Activated CD8-positive, alpha-beta memory T cell treated with anti-CD3 and anti-CD28 coated beads, Interleukin-2, amount 50 U/mL, for 1 hour (primary cell): ENCODE results near the gene RNASEH2B.

Source experiments
- DNase-seq: peaks from one replicate; pipeline ENCODE4 v3.0.0-alpha.2; 2020; ENCODE audit errors: extremely low read depth

Gene RNASEH2B

GRCh38 chr13:50940509-50940908 lies 30.9 kb downstream of the RNASEH2B start:
- no peak for DNase-seq

DNA sequence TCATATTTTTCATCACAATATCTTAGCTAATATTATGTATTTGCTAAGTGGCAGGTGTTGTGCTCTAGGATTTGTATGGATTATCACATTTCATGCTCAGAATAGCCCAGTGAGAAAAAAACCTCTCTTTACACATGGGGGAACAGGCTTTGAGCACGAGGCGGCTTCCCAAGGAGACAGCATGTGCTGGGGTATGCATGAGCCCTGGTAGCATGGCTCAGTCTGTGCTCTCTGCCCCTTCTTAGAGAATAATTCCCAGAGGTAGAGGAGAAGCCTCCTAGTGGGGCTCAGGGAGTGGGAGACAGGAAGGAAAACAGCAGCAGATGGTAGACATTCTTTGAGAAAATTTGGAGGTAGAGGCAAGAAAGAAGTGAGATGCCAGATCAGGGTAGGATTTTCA lies 31.6 kb downstream of the RNASEH2B start:
- DNase-seq = no peak

DNA sequence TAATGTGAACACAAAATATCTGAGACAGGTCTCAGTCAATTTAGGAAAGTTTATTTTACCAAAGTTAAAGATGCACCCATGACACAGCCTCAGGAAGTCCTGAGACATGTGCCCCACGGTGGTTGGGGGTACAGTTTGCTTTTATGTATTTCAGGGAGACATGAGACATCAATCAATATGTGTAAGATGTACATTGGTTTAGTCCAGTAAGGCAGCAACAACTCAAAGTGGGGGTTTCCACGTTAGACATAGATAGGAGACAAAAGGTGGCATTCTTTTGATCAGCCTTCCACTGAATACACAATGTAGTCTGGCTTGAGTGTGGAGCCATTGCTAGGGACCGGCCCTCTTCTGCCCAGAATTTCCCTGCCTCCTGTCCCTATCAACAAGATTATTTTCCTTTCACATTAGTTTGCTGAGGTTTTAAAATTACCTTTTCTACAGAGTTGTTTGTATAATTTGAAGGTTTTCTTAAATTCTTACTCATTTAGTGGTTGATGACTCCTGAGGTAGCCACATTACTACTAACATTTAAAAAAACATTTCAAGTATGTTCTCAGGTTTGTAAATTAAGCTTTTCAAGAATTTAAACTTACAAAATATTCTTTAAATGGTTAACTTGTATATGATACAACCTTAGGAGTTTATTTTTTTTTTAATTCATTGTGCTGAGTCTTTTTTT lies 33.2 kb downstream of the RNASEH2B start:
- no peak for DNase-seq

GRCh38 chr13:50945669-50946068 lies 36.1 kb downstream of the RNASEH2B start:
- no peak for DNase-seq

- DNase-seq = no peak
Measured at GRCh38 chr13:50948601-50949000, 39.0 kb downstream of the RNASEH2B start.

GRCh38 chr13:50950849-50951248 lies 41.3 kb downstream of the RNASEH2B start:
- DNase-seq = no peak

GRCh38 chr13:50951366-50951765 lies 41.8 kb downstream of the RNASEH2B start:
- no peak for DNase-seq

DNA sequence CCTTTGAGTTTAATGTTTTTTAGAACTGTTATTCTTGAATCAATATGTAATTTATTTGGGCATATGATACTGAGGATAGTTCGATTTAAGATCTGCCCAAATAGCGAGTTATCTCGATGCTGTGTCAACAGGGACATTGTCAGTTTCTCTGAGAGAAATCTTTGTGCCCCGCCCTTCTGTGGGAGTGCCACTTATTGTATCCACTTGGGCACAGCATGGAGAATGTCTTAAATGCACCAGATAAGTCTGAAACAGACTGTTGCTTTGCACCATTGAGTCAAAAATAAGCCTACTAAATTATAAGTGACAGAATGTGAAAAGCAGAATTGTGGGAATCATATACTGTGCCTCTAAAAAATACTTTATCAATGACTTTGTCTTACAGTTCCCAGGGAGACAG lies 45.6 kb downstream of the RNASEH2B start:
- DNase-seq = no peak

GRCh38 chr13:50955798-50956197 lies 46.2 kb downstream of the RNASEH2B start:
- DNase-seq = no peak

GRCh38 chr13:50957620-50958019 lies 48.0 kb downstream of the RNASEH2B start:
- no peak for DNase-seq

DNA sequence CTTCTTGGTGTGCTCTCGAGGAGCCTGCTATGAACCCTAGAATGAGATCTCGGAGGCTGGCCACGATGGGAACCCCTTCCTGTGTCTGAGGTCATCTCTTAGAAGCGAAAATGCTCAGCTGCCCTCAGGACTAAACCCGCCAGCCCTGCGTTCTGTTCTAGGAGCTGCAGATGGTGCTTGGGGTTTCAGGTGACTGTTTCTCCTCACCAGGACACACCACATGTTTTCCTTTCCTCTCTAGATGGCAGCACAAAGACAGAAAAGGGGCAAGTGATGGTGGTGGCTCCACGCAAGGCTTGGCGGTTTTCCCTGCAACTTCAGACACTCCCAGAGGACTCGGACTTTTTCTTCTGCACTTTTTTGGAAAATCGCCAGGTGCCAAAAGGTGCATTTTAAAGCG lies 60.1 kb downstream of the RNASEH2B start:
- no peak for DNase-seq

GRCh38 chr13:50970956-50971355 lies 61.4 kb downstream of the RNASEH2B start:
- no peak for DNase-seq

DNA sequence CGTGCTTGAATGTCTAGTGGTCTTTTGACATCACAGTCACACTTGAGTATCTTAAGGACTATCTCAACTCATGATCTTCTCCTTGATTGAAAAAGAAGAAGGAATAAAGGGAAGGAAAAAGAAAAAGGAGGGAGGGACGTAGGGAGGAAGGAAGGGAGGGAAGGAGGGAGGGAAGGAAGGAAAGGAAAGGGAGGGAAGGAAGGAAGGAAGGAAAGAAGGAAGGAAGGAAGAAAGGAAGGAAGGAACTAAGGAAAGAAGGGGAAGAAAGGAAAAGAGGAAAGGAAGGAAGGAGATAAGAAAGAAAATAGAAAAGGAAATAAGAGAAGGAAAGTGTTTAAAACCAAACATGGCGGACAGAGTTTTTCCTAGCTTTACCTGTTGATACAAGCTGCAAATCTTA lies 64.7 kb downstream of the RNASEH2B start:
- DNase-seq = no peak

DNA sequence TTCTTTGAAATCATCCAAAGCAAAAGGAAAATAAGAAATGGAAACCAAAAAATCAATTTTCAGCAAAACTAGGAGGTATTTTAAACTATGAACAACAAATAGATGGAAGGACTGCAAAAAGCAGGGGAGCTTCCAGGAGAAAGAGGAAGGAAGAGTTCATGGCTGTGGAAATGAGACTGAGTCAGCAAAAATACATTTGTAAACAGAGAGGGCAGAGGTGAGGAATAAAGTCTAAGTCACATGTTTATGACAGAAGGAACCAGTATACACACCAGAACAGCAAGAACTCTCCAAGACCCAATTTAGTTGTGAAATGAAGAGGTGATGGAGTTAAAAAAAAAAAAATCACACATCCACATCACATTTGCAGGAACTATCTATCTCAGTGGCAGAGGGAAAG lies 69.6 kb downstream of the RNASEH2B start:
- no peak for DNase-seq

DNA sequence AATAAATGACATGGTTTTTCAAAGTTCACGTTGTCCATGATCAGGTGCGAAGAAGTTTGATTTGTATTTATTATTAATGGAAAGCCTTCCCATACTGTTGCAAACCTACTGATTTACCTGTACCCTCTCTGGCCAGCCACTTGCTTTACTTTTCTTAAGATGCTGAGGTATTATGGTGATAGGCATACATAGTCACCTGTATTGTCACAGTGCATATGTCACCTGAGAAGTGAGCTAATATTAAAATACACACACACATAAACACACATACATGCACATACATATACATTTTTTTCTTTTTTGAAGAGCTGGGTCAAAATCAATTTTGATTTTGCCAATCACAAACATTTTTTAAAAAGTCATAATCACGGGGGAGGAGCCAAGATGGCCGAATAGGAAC lies 72.1 kb downstream of the RNASEH2B start:
- no peak for DNase-seq

DNA sequence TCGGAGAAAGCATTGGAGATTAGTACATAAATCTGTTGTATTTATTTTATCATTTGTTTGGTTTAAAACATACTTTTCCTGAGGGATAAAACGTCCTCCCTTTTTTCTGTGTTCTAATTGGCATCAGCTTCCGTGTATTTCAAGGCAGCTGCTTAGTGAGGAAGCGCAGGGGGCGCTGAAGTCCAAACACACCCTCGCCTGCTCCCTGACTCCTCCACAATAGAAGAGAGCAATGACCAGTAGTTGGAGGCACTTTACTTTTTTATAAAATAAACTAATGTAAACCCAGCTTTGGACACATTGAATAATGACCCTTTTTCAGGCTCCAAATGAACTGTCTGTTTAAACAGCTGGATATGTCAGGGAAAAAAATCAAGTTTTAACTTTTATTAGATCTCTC lies 79.9 kb downstream of the RNASEH2B start:
- DNase-seq = no peak

DNA sequence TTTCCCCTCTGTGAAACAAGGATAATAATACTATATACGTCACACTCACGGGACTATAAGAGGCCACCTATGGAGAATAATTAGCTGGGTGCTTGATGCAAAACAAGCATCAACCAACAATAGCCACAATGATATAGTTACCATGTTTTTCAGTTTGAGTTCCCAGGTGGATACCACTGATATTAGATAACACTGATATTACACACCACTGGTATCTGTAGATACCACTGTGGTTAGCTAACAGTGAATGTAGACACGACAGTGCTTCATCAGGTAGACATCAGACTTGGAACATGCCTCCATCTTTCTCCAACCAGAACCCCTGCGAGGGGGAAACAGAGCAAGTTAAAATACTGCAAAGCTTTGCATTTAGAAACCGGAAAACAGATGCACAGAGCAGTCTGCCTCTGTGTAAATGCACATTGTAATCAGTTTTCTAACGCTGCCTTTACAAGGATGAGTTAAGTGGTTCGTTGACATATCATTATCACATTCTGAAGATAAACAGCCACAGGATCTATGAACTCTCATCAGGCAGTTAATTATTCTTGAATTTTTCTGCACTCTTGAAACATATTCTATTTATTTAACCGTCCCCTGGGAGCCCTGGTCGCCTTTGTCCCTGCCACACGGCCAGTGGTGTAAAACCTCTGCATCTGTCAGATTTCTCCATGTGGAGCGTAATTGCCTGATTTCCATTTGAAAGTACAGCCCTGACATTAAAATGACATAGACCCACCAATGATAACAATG lies 80.7 kb downstream of the RNASEH2B start:
- DNase-seq = no peak

DNA sequence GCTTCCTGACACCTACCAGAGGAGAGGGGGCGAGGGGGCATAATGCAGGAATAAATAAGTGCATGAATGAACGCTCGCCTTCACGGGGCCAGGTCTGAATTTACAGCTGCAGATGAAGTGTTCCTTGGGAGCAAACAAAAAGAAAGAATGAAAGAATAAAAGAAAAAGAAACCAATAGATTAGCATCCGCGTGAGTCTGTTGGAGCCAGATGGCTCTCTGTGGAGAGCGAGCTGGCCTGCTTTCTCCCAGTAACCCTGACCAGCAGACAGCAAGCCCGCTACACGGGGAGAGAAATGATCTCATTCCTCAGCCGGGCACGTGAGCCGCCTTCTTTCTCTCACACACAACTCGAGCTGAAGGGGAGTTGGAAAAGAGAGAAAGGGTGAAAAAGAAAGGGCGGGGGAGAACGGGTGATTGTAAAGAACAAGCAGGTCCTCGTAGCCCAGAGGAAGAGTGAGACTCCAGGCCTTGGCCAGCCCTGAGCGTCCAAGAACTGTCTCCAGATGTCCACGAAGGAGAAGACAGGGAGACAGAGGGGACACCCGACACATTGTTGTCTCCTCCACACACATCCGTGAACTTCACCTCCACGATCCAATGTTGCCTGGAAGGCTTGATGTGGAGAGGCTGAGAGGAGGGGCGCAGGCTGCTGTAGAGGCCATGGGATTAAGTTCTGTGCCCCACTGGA lies 81.4 kb downstream of the RNASEH2B start:
- DNase-seq = no peak

GRCh38 chr13:50991579-50992521 lies 82.3 kb downstream of the RNASEH2B start:
- no peak for DNase-seq

- DNase-seq = no peak
Measured at GRCh38 chr13:50993371-50993770, 83.8 kb downstream of the RNASEH2B start.

DNA sequence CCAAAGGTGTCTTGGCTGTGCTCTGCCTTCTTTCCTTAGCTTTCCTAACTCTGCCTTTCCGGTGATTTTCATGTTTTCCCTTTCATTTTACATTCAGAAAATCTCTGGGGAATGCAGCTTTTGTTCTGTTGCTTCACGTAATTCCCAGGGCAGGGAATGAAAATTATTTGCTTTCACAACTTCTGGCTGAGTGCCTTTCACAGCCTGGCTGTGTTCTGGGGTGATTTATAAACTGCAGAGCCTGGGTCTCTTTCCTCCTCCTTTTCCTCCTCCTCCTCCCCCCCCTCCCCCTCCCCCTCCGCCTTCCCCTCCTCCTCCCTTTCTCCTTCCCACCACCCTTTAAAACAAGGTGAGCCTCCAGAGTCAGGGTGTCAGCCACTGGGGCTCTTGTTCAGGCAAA lies 84.3 kb downstream of the RNASEH2B start:
- no peak for DNase-seq

GRCh38 chr13:50994651-50995050 lies 85.1 kb downstream of the RNASEH2B start:
- DNase-seq = no peak
